Stimulated activated CD4-positive, alpha-beta T cell treated with anti-CD3 and anti-CD28 coated beads, Interleukin-1b, Interleukin-23, amount 100 ng/mL, for 4 hours (primary cell): ENCODE data around the gene NOLC1.

Source experiments
- DNase-seq, 2 donors: peaks; one replicate each; pipeline ENCODE4 v3.0.0-alpha.2; 2020; ENCODE audit warnings: low read depth in 2 of 2

Gene NOLC1

DNA sequence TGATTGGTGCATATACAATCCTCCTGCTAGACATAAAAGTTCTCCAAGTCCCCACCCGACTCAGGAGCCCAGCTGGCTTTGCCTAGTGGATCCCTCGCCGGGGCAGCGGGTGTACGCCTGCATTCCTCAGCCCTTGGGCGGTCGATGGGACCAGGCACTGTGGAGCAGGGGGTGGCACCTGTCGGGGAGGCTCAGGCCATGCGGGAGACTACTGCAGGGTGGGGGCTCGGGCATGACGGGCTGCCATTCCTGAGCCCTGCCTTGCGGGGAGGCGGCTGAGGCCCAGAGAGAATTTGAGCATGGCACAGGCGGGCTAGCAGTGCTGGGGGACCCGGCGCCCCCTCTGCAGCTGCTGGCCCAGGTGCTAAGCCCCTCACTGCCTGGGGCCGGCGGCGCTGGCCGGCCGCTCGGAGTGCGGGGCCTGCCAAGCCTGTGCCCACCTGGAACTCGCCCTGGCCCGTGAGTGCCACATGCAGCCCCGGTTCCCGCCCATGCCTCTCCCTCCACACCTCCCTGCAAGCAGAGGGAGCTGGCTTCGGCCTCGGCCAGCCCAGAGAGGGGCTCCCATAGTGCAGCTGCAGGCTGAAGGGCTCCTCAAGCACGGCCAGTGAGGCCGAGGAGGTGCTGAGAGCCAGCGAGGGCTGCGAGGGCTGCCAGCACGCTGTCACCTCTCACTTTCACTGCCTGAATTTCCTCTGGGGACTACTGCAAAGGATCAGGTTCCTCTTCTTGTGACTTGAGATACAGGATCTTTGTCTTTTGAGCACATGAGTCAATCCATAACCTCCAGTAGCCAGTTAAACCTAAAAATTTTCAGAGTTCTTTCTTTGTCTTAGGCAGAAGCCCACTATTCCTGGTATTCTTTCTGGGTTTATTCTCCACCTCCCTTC, 48.8 kb downstream of the NOLC1 start:
- no peak for DNase-seq

GRCh38 chr10:102202386-102202785, 50.2 kb downstream of the NOLC1 start:
- no peak for DNase-seq

DNA sequence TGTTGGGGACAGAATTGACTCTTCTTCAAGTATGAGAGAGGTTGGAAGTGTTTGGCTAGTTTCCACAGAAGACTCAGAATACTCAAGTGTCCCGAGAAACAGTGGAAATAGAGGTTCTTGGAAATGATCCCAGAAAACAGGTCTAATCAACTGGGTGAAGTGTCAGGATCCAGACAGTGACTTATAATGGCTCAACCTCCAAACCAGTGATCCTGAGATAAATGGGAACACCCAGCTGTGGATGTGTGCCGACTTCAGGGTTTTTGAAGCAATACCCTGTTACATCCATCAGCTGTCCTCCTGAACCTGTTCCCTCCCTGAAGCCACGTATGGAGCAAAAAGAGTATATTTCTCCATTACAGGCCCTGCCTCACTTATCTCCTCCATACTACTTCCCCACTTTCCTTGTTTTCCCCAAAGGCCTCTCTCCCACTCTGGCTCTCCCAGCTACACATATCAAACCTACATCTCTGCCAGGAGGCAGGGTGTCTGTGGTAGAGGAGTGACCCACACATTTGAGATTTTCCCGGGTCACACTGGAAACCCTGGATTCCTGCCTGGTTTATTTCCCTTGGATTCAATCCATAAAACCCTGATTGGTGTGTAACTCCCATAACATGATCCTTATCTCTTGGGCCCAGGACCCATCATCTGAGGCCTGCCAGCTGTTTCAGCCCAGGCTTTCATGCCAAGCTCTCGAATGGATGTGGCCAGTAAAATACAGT, 56.3 kb downstream of the NOLC1 start:
- DNase-seq: no peak

GRCh38 chr10:102211615-102212299, 59.6 kb downstream of the NOLC1 start:
- DNase-seq: no peak
